Measurements from ENCODE around the gene TBC1D10A. TPM values are rescaled to one million over a fixed set of nuclear protein-coding genes. Genes with fewer than 3 reads are reported as not detected.

TBC1D10A gene
- total RNA-seq, 2 experiments from 2014 or later, result 38.9 to 41.8 TPM

DNA sequence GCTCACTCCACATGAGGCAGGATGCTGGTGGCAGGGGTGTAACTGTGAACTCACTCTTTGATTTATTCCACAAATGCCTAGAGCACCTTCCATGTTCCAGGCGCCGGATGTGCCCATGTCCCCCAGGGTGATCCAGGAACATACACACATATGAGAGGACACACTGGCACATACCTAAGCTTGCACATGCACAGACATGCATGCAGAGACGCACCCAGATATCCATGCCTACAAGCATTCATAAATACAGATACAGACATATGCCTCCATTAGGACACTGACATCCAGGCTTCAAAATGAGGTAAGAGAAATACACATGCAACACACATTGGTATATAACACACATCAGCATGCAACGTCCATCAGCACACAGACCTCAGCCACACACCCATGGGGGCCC lies 64.6 kb downstream of the TBC1D10A start:
- peaks cover 38% of the 10 kb centered on the region for H3K4me1 Mint-ChIP-seq (ENCODE audit: low read depth)
- POLR2A ChIA-PET, result interaction anchor here (2.2 kb wide), 1 partner anchor 26 kb away, joined by 11 read pairs; no protein-coding TSS in a partner anchor
- no peaks in the 10 kb centered on the region for H3K9me3 ChIP-seq (ENCODE audit: control insufficient read depth in 1 of 2, insufficient read depth in 1 of 2, low read length in 2 of 2)

GRCh38 chr22:30261134-30261533 lies 65.6 kb downstream of the TBC1D10A start:
- Mint-ChIP-seq H3K9me3 (no peaks in the 10 kb centered on the region), H3K27ac (no peak overlapping the region), H3K4me1 (ENCODE audit: low read depth) (peaks cover 31% of the 10 kb centered on the region), H3K4me3 (no peak overlapping the region), H3K27me3 (no peaks in the 10 kb centered on the region), H3K36me3 (ENCODE audit: low read depth) (peaks cover 9% of the 10 kb centered on the region)
- DNase-seq, result peak in 2 of 14 experiments; percentile 41 to 53
- Histone ChIP-seq H3K27ac (ENCODE audit: low read depth in 1 of 2, low read length in 2 of 2) (no peak overlapping the region), H3K4me3 (ENCODE audit: low read length) (no peak overlapping the region), H3K9me3 (ENCODE audit: control insufficient read depth in 1 of 2, insufficient read depth in 1 of 2, low read length in 2 of 2) (no peaks in the 10 kb centered on the region), H3K36me3 (ENCODE audit: insufficient read depth, low read length) (peaks cover 18% of the 10 kb centered on the region), H3K27me3 (ENCODE audit: control insufficient read depth in 1 of 2, insufficient read depth in 2 of 2, low read length in 2 of 2) (no peaks in the 10 kb centered on the region), H3K4me1 (ENCODE audit: insufficient read depth, low read length) (peaks cover 40% of the 10 kb centered on the region)
- intact Hi-C loops (cut with DNase I, micrococcal nuclease), result no loop called here
- ChIA-PET CTCF (interaction anchor here (1.6 kb wide), 1 partner anchor 27 kb away, joined by 12 read pairs; no protein-coding TSS in a partner anchor), POLR2A (no interaction called here)
- ATAC-seq (ENCODE audit: poor library complexity), result no peak
- TF ChIP-seq, protein P1, sequence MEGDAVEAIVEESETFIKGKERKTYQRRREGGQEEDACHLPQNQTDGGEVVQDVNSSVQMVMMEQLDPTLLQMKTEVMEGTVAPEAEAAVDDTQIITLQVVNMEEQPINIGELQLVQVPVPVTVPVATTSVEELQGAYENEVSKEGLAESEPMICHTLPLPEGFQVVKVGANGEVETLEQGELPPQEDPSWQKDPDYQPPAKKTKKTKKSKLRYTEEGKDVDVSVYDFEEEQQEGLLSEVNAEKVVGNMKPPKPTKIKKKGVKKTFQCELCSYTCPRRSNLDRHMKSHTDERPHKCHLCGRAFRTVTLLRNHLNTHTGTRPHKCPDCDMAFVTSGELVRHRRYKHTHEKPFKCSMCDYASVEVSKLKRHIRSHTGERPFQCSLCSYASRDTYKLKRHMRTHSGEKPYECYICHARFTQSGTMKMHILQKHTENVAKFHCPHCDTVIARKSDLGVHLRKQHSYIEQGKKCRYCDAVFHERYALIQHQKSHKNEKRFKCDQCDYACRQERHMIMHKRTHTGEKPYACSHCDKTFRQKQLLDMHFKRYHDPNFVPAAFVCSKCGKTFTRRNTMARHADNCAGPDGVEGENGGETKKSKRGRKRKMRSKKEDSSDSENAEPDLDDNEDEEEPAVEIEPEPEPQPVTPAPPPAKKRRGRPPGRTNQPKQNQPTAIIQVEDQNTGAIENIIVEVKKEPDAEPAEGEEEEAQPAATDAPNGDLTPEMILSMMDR (IDR thresholded peaks at IDR 0.05), result no peak

More for the DNA sequence above, 64.6 kb downstream of the TBC1D10A start:
- ATAC-seq (ENCODE audit: poor library complexity) (no peak), DNase-seq (no peak)
- Histone ChIP-seq H3K4me1 (ENCODE audit: insufficient read depth, low read length) (peaks cover 50% of the 10 kb centered on the region), H3K36me3 (ENCODE audit: insufficient read depth, low read length) (peaks cover 18% of the 10 kb centered on the region), H3K4me3 (ENCODE audit: low read length) (no peak overlapping the region), H3K27me3 (ENCODE audit: control insufficient read depth in 1 of 2, insufficient read depth in 2 of 2, low read length in 2 of 2) (no peaks in the 10 kb centered on the region), H3K27ac (ENCODE audit: low read depth in 1 of 2, low read length in 2 of 2) (no peak overlapping the region)
- Mint-ChIP-seq H3K9me3 (no peaks in the 10 kb centered on the region), H3K36me3 (ENCODE audit: low read depth) (peaks cover 14% of the 10 kb centered on the region), H3K4me3 (no peak overlapping the region), H3K27me3 (no peaks in the 10 kb centered on the region), H3K27ac (no peak overlapping the region)
- TF ChIP-seq, protein P1 (IDR thresholded peaks at IDR 0.05), result no peak
- CTCF ChIA-PET, result interaction anchor here (1.6 to 3.2 kb wide), 2 partner anchors 25 to 26 kb away, joined by 12 to 28 read pairs; no protein-coding TSS in a partner anchor
- intact Hi-C loops (cut with DNase I, micrococcal nuclease), result loop anchor here in 1 of 2 experiments (2.0 kb wide), 2 partner anchors 153 to 165 kb away; no protein-coding TSS in a partner anchor

DNA sequence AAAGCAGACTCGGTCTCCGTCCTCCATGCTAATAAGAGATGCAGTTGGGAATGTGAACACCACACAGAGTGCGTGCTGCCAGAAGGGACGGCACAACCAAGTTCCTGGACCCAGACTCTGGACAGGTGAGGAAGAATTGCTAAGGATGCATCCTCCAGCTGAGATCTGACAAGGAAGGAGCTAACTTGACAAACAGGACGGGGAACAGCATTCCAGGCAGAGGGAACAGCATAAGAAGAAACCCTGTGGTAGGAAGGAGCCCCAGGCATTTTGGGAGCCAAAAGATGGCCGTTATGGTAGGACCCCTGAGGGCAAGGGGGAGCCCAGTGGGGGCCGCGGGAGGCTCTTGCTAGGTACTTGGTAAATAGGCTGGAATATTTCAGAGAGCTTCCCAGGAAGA lies 66.1 kb downstream of the TBC1D10A start:
- peaks cover 36% of the 10 kb centered on the region for H3K4me1 ChIP-seq (ENCODE audit: insufficient read depth, low read length)
- no peaks in the 10 kb centered on the region for H3K27me3 ChIP-seq (ENCODE audit: control insufficient read depth in 1 of 2, insufficient read depth in 2 of 2, low read length in 2 of 2)
- H3K9me3 ChIP-seq (ENCODE audit: control insufficient read depth in 1 of 2, insufficient read depth in 1 of 2, low read length in 2 of 2), result no peaks in the 10 kb centered on the region
- H3K4me3 ChIP-seq (ENCODE audit: low read length), result no peak overlapping the region
- H3K9me3 Mint-ChIP-seq, result no peaks in the 10 kb centered on the region
- H3K4me1 Mint-ChIP-seq (ENCODE audit: low read depth), result peaks cover 27% of the 10 kb centered on the region
- peaks cover 5% of the 10 kb centered on the region for H3K36me3 Mint-ChIP-seq (ENCODE audit: low read depth)
- CTCF ChIA-PET, result interaction anchor here (1.6 kb wide), 1 partner anchor 27 kb away, joined by 12 read pairs; no protein-coding TSS in a partner anchor
- intact Hi-C loops (cut with DNase I, micrococcal nuclease), result no loop called here
- H3K27ac ChIP-seq (ENCODE audit: low read depth in 1 of 2, low read length in 2 of 2), result no peak overlapping the region
- DNase-seq (no peak), ATAC-seq (ENCODE audit: poor library complexity) (no peak)
- no peaks in the 10 kb centered on the region for H3K27me3 Mint-ChIP-seq
- TF ChIP-seq, protein P1 (IDR thresholded peaks at IDR 0.05), result no peak
- POLR2A ChIA-PET, result no interaction called here
- no peak overlapping the region for H3K27ac Mint-ChIP-seq
- H3K4me3 Mint-ChIP-seq, result no peak overlapping the region
- H3K36me3 ChIP-seq (ENCODE audit: insufficient read depth, low read length), result peaks cover 18% of the 10 kb centered on the region

Measured in CD4-positive, alpha-beta T cell (primary cell).